H1 (cell line): ENCODE results near the gene MLPH.

Experiments
- CTCF ChIP-seq, 3 experiments: IDR thresholded peaks; 1 replicate in 2 of 3; 2 replicates in 1 of 3; pipeline versions ENCODE4 v1.5.1 to v1.6.1; 2011; ENCODE audit warnings: low read length in 3 of 3, mild to moderate bottlenecking in 3 of 3, inconsistent platforms in 2 of 3, low read depth in 1 of 3, moderate library complexity in 1 of 3; ENCODE audit not compliant: insufficient read depth in 1 of 3; ENCODE audit errors: control extremely low read depth in 1 of 3
- EGR1 ChIP-seq: IDR thresholded peaks from 2 replicates; pipeline ENCODE4 v1.6.1; 2011; ENCODE audit warnings: low read depth, low read length, borderline replicate concordance
- POLR2A ChIP-seq, 2 experiments: IDR thresholded peaks; 1 replicate in 1 of 2; 2 replicates in 1 of 2; pipeline ENCODE4 v1.6.1; 2011; ENCODE audit warnings: low read depth in 2 of 2, low read length in 2 of 2, mild to moderate bottlenecking in 2 of 2; ENCODE audit errors: control extremely low read depth in 1 of 2
- SIN3A ChIP-seq, 2 experiments: IDR thresholded peaks in 1 of 2; conservative IDR thresholded peaks in 1 of 2; 2 replicates each; pipeline ENCODE4 v1.6.1; 2011 to 2012; ENCODE audit warnings: low read length in 2 of 2, improper control_type of control experiment in 1 of 2, low read depth in 1 of 2, mild to moderate bottlenecking in 1 of 2
- SP4 ChIP-seq: IDR thresholded peaks from 2 replicates; pipeline ENCODE4 v1.6.1; 2012; ENCODE audit warnings: low read length, inconsistent platforms

GRCh38 chr2:237599465-237600110, 112.5 kb downstream of the MLPH start:
- TF ChIP-seq SIN3A (conservative IDR thresholded peaks at IDR 0.05 in 1 of 2, IDR thresholded peaks at IDR 0.05 in 1 of 2; ENCODE audit: low read depth in 1 of 2, low read length in 2 of 2) (no peak), CTCF (IDR thresholded peaks at IDR 0.05; ENCODE audit: control extremely low read depth in 1 of 3, insufficient read depth in 1 of 3, low read depth in 1 of 3, low read length in 3 of 3) (no peak), SP4 (no peak), EGR1 (no peak), POLR2A (IDR thresholded peaks at IDR 0.05; ENCODE audit: control extremely low read depth in 1 of 2, low read depth in 2 of 2, low read length in 2 of 2) (no peak)
